Osteoblast (primary cell): Measurements from ENCODE around the gene MMP17. TPM values are rescaled to one million over a fixed set of nuclear protein-coding genes. Genes with fewer than 3 reads are reported as not detected.

Experiments
- DNase-seq: peaks from one replicate; pipeline ENCODE4 v3.0.0; 2011; ENCODE audit warnings: low spot score, mixed read lengths; ENCODE audit not compliant: insufficient read length; ENCODE audit errors: missing footprints
- H2AFZ ChIP-seq: 2 replicates; pipeline ENCODE4 v1.6.0; 2011; ENCODE audit warnings: mild to moderate bottlenecking, low read length
- H3K27ac ChIP-seq: 2 replicates; pipeline ENCODE4 v1.5.1; 2011; ENCODE audit warnings: mild to moderate bottlenecking, low read depth, low read length, moderate library complexity
- H3K27me3 ChIP-seq: 2 replicates; pipeline ENCODE4 v1.6.0; 2012; ENCODE audit warnings: mild to moderate bottlenecking, control low read depth, inconsistent platforms, low read length, moderate library complexity; ENCODE audit not compliant: insufficient read depth
- H3K36me3 ChIP-seq: 2 replicates; pipeline ENCODE4 v1.5.1; 2011; ENCODE audit warnings: mild to moderate bottlenecking, low read length, control low read depth, moderate library complexity; ENCODE audit not compliant: insufficient read depth
- H3K4me1 ChIP-seq: 2 replicates; pipeline ENCODE4 v1.5.1; 2011; ENCODE audit warnings: mild to moderate bottlenecking, low read length, control low read depth, moderate library complexity; ENCODE audit not compliant: insufficient read depth
- H3K4me2 ChIP-seq: 2 replicates; pipeline ENCODE4 v1.6.0; 2011; ENCODE audit warnings: mild to moderate bottlenecking, low read length; ENCODE audit not compliant: insufficient read depth
- H3K4me3 ChIP-seq: fragments of 200-600 bp; sonication (generic); 3 replicates; pipeline ENCODE4 v1.5.1; 2012; ENCODE audit warnings: mild to moderate bottlenecking, low read length, inconsistent platforms; ENCODE audit not compliant: insufficient read depth
- H3K79me2 ChIP-seq: 2 replicates; pipeline ENCODE4 v1.6.0; 2012; ENCODE audit warnings: mild to moderate bottlenecking, low read length, control low read depth, inconsistent platforms; ENCODE audit not compliant: insufficient read depth
- H3K9me3 ChIP-seq: 2 replicates; pipeline ENCODE4 v1.5.1; 2011; ENCODE audit warnings: low read depth, low read length, control low read depth
- H4K20me1 ChIP-seq: 2 replicates; pipeline ENCODE4 v1.6.0; 2012; ENCODE audit warnings: mild to moderate bottlenecking, low read length, control low read depth; ENCODE audit not compliant: insufficient read depth
- total RNA-seq: library from RNA; depleted of rRNA; stranded (reverse); fragments of >200 nt; gene quantifications from 2 replicates; pipeline ENCODE4 v1.2.3, GENCODE V29; 2012
- TF ChIP-seq, protein P1 (sequence below): IDR thresholded peaks from 2 replicates; pipeline ENCODE4 v1.5.1; 2011; ENCODE audit warnings: mild to moderate bottlenecking, low read depth, low read length, moderate library complexity; ENCODE audit errors: extremely low read depth

Gene MMP17
- total RNA-seq, 1 donor = 10.5 TPM

DNA sequence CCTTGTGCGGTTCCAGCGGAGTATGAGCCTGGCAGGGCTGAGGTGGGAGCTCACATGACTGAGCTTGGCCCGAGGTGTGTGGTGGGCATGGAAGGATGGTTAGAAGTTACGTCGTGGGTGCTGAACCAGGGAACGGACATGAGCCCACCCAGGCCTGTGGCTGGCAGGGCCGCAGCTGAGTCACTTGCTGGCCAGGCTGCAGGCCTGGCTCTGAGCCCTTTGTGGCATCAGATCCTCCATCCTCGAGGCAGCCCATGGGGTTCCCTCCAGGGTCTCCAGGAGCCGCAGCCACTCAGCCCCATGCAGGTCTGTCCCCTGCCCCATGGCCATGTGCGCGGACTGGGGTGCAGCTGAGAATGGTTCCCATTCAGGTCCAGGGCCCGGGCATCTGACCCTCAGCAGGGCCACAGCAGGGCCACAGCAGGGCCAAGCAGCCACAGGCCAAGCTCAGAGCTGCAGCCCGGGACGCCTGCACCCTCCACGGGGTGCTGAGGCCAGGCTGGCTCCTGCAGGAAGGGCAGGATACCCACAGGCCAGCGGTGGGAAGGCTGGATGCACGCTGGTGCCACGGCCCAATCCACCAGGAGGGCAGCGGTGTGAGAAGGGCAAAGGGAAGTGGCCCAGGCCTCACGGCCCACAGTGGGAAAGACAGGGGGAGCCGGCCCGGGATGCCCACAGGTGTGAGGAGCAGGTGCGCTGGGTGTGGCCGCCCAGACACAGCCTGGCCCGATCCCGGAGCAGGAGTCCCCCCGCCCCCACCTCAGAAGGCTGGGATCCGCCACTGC is 39.9 kb downstream of the MMP17 start:
- H3K4me1 ChIP-seq = peaks cover 23% of the 10 kb centered on the region
- no peak overlapping the region for H3K4me3 ChIP-seq
- H3K27ac ChIP-seq = no peak overlapping the region
- no peaks in the 10 kb centered on the region for H3K36me3 ChIP-seq
- no peaks in the 10 kb centered on the region for H3K79me2 ChIP-seq
- no peaks in the 10 kb centered on the region for H3K27me3 ChIP-seq
- no peaks in the 10 kb centered on the region for H3K9me3 ChIP-seq
- H2AFZ ChIP-seq = peak overlapping the region; percentile 56
- peak overlapping the region; percentile 19 for H3K4me2 ChIP-seq
- TF ChIP-seq, protein P1, sequence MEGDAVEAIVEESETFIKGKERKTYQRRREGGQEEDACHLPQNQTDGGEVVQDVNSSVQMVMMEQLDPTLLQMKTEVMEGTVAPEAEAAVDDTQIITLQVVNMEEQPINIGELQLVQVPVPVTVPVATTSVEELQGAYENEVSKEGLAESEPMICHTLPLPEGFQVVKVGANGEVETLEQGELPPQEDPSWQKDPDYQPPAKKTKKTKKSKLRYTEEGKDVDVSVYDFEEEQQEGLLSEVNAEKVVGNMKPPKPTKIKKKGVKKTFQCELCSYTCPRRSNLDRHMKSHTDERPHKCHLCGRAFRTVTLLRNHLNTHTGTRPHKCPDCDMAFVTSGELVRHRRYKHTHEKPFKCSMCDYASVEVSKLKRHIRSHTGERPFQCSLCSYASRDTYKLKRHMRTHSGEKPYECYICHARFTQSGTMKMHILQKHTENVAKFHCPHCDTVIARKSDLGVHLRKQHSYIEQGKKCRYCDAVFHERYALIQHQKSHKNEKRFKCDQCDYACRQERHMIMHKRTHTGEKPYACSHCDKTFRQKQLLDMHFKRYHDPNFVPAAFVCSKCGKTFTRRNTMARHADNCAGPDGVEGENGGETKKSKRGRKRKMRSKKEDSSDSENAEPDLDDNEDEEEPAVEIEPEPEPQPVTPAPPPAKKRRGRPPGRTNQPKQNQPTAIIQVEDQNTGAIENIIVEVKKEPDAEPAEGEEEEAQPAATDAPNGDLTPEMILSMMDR = no peak
- no peaks in the 10 kb centered on the region for H4K20me1 ChIP-seq
- peak; percentile 87 for DNase-seq

- Histone ChIP-seq H3K9me3 (no peaks in the 10 kb centered on the region), H2AFZ (peak overlapping the region; percentile 29), H3K4me2 (peak overlapping the region; percentile 39)
Observed at GRCh38 chr12:131869871-131870418, 41.8 kb downstream of the MMP17 start.

GRCh38 chr12:131871677-131872076 is 43.5 kb downstream of the MMP17 start:
- Histone ChIP-seq H3K27me3 (no peaks in the 10 kb centered on the region), H3K4me3 (no peak overlapping the region), H3K9me3 (no peaks in the 10 kb centered on the region), H3K4me1 (peaks cover 17% of the 10 kb centered on the region), H2AFZ (no peak overlapping the region), H3K4me2 (no peak overlapping the region), H3K27ac (peak overlapping the region; percentile 15), H4K20me1 (no peaks in the 10 kb centered on the region), H3K36me3 (no peaks in the 10 kb centered on the region), H3K79me2 (no peaks in the 10 kb centered on the region)
- peak; percentile 71 for DNase-seq
- TF ChIP-seq, protein P1 = no peak

More at GRCh38 chr12:131869871-131870418, 41.8 kb downstream of the MMP17 start:
- no peaks in the 10 kb centered on the region for H3K27me3 ChIP-seq
- peak; percentile 91 for DNase-seq
- no peaks in the 10 kb centered on the region for H4K20me1 ChIP-seq
- H3K36me3 ChIP-seq = no peaks in the 10 kb centered on the region
- H3K79me2 ChIP-seq = no peaks in the 10 kb centered on the region
- H3K27ac ChIP-seq = no peak overlapping the region
- H3K4me3 ChIP-seq = no peak overlapping the region
- peaks cover 23% of the 10 kb centered on the region for H3K4me1 ChIP-seq
- TF ChIP-seq, protein P1 = no peak

DNA sequence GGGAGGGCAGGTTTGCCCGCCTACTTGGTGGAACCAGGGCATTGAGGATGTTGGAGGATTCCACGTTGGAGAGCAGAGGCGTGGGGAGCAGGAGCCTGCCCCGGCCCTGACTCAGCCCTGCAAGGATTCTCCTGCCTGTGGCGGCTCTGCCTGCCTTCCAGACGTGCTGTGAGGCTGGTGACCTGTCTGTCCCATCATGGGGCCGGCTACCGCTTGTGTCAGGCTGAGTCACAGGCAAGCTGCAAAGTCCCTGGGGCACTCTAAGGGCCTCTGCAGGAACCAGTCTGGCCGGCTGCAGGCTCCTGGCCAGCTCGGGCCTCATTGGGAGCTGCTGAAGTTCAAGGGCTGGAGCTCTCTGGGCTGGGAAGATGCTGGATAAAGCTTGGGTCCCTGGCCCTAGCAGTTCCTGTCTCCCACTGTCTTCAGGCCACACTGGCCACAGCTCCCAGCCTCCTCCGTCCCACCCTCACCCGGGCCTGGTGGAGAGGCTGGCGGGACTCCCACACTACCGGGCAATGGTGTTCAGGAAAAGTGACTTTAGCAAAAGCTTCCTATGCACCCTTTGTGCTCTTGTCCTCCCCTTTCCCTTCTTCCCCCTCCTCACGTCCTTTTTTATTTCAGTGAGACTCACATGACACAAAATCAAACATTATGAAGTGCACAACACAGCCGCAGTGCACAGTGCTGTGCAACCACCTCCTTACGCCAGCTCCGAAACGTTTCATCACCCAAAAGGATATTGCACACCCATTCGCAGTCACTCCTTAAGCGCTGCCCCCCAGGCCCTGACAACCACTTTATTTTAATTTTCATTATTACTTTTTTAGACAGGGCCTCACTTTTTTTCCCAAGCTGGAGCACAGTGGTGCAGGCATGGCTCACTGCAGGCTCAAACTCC is 44.2 kb downstream of the MMP17 start:
- H3K27me3 ChIP-seq = no peaks in the 10 kb centered on the region
- H4K20me1 ChIP-seq = no peaks in the 10 kb centered on the region
- peak overlapping the region; percentile 63 for H3K27ac ChIP-seq
- H2AFZ ChIP-seq = peak overlapping the region; percentile 80
- TF ChIP-seq, protein P1 = no peak
- no peaks in the 10 kb centered on the region for H3K79me2 ChIP-seq
- H3K4me2 ChIP-seq = peak overlapping the region; percentile 32
- H3K4me1 ChIP-seq = peaks cover 17% of the 10 kb centered on the region
- no peaks in the 10 kb centered on the region for H3K9me3 ChIP-seq
- H3K36me3 ChIP-seq = no peaks in the 10 kb centered on the region
- DNase-seq = peak; percentile 96
- no peak overlapping the region for H3K4me3 ChIP-seq
